Stimulated activated CD4-positive, alpha-beta T cell treated with anti-CD3 and anti-CD28 coated beads, Interleukin-1b, Interleukin-23, amount 100 ng/mL, for 4 hours (primary cell): ENCODE measurements around the gene DIO1.

Experiments used
- DNase-seq, 2 donors: peaks; one replicate each; pipeline ENCODE4 v3.0.0-alpha.2; 2020; ENCODE audit warnings: low read depth in 2 of 2

DIO1 gene

GRCh38 chr1:53894644-53895043 lies 657 bp downstream of the DIO1 start:
- DNase-seq: no peak

GRCh38 chr1:53895421-53895820 lies 1.4 kb downstream of the DIO1 start:
- DNase-seq: no peak

GRCh38 chr1:53896635-53897229 lies 2.7 kb downstream of the DIO1 start:
- DNase-seq: no peak

- no peak for DNase-seq
These were observed 5.2 kb downstream of the DIO1 start for GRCh38 chr1:53899206-53899628.

GRCh38 chr1:53899708-53900107 lies 5.7 kb downstream of the DIO1 start:
- no peak for DNase-seq

GRCh38 chr1:53902235-53903138 lies 8.5 kb downstream of the DIO1 start:
- no peak for DNase-seq

GRCh38 chr1:53905509-53905908 lies 11.5 kb downstream of the DIO1 start:
- DNase-seq: no peak

- no peak for DNase-seq
These were observed 12.1 kb downstream of the DIO1 start for GRCh38 chr1:53906121-53906520.

- no peak for DNase-seq
These were observed 16.0 kb downstream of the DIO1 start for GRCh38 chr1:53909946-53910345.

GRCh38 chr1:53911442-53911841 lies 17.5 kb downstream of the DIO1 start:
- DNase-seq: no peak

GRCh38 chr1:53913352-53914033 lies 19.5 kb downstream of the DIO1 start:
- no peak for DNase-seq

- no peak for DNase-seq
These were observed 24.4 kb downstream of the DIO1 start for GRCh38 chr1:53918343-53918742.

GRCh38 chr1:53919675-53920066 lies 25.7 kb downstream of the DIO1 start:
- DNase-seq: no peak

- no peak for DNase-seq
These were observed 33.4 kb downstream of the DIO1 start for GRCh38 chr1:53927376-53927881.

GRCh38 chr1:53929246-53929960 lies 35.4 kb downstream of the DIO1 start:
- DNase-seq: no peak

- DNase-seq: no peak
These were observed 36.9 kb downstream of the DIO1 start for GRCh38 chr1:53930932-53931331.

- DNase-seq: no peak
These were observed 37.5 kb downstream of the DIO1 start for GRCh38 chr1:53931523-53931922.

GRCh38 chr1:53934170-53934765 lies 40.3 kb downstream of the DIO1 start:
- no peak for DNase-seq

GRCh38 chr1:53936430-53936829 lies 42.4 kb downstream of the DIO1 start:
- no peak for DNase-seq

GRCh38 chr1:53938136-53938830 lies 44.3 kb downstream of the DIO1 start:
- DNase-seq: no peak
